H1 (cell line): ENCODE data around the gene MADD. TPM values are rescaled to one million over a fixed set of nuclear protein-coding genes. Genes with fewer than 3 reads are reported as not detected.

ENCODE experiments used
- CTCF ChIA-PET: fragments of 300-600 bp; sonication (Branson Sonifier 250); formaldehyde crosslinking; loops from one replicate; lab custom pipeline; 2021; ENCODE audit not compliant: partially characterized antibody; lab: Charles Lee
- POLR2A ChIA-PET: fragments of 300-600 bp; sonication (Branson Sonifier 250); formaldehyde crosslinking; loops from one replicate; lab custom pipeline; 2021; ENCODE audit warnings: inconsistent platforms; ENCODE audit not compliant: partially characterized antibody; lab: Charles Lee
- DNase-seq, 2 experiments: peaks; one replicate each; pipeline versions ENCODE4 v3.0.0 to v3.0.0-alpha.2; 2010 to 2022; ENCODE audit warnings: low spot score in 2 of 2, low read depth in 1 of 2, mixed read lengths in 1 of 2
- FAIRE-seq: peaks from 2 replicates; lab custom pipeline; 2011; peaks lifted over from hg19 to GRCh38; lab: Jason Lieb, UNC
- H2AFZ ChIP-seq: 2 replicates; pipeline ENCODE4 v1.8.1; 2012; ENCODE audit warnings: low read length, inconsistent platforms
- H2AK5ac ChIP-seq: 2 replicates; pipeline ENCODE4 v1.6.1; 2013; ENCODE audit warnings: low read depth, low read length
- H2BK120ac ChIP-seq: replicated peaks from 2 replicates; pipeline ENCODE3; 2013; ENCODE audit warnings: low read depth, low read length, inconsistent platforms
- H2BK12ac ChIP-seq: 2 replicates; pipeline ENCODE4 v1.6.1; 2013; ENCODE audit warnings: low read depth, low read length
- H2BK15ac ChIP-seq: 2 replicates; pipeline ENCODE4 v1.6.1; 2013; ENCODE audit warnings: low read length
- H2BK20ac ChIP-seq: 2 replicates; pipeline ENCODE4 v1.6.1; 2013; ENCODE audit warnings: low read length
- H2BK5ac ChIP-seq: 2 replicates; pipeline ENCODE4 v1.6.1; 2013; ENCODE audit warnings: low read depth, low read length
- H3K14ac ChIP-seq: 2 replicates; pipeline ENCODE4 v1.6.1; 2013; ENCODE audit warnings: inconsistent platforms; ENCODE audit not compliant: insufficient read length
- H3K18ac ChIP-seq: 2 replicates; pipeline ENCODE4 v1.6.1; 2013; ENCODE audit warnings: low read length; ENCODE audit errors: extremely low read depth
- H3K23ac ChIP-seq: 2 replicates; pipeline ENCODE4 v1.6.1; 2013; ENCODE audit warnings: inconsistent platforms; ENCODE audit not compliant: insufficient read length
- H3K23me2 ChIP-seq: 2 replicates; pipeline ENCODE4 v1.6.1; 2013; ENCODE audit warnings: low read depth, low read length
- H3K27ac ChIP-seq: 2 replicates; pipeline ENCODE4 v1.6.1; 2011; ENCODE audit warnings: low read depth, low read length, inconsistent platforms
- H3K27me3 ChIP-seq, 4 experiments: replicated peaks in 1 of 4; 1 replicate in 1 of 4; 2 replicates in 3 of 4; pipeline versions ENCODE4 v1.6.1 to v1.8.1; 2011 to 2013; ENCODE audit warnings: low read length in 3 of 4, mild to moderate bottlenecking in 3 of 4, inconsistent platforms in 2 of 4, mixed read lengths in 2 of 4, moderate library complexity in 1 of 4; ENCODE audit not compliant: control insufficient read depth in 3 of 4, insufficient read depth in 3 of 4; ENCODE audit errors: extremely low read depth in 1 of 4
- H3K36me3 ChIP-seq, 4 experiments: 2 replicates each; pipeline versions ENCODE4 v1.6.1 to v1.8.1; 2011 to 2013; ENCODE audit warnings: mild to moderate bottlenecking in 4 of 4, low read length in 3 of 4, moderate library complexity in 2 of 4, control low read depth in 1 of 4, inconsistent platforms in 1 of 4; ENCODE audit not compliant: insufficient read depth in 4 of 4, control insufficient read depth in 2 of 4
- H3K4ac ChIP-seq: replicated peaks from 2 replicates; pipeline ENCODE3; 2013; ENCODE audit warnings: low read length, low read depth, mixed read lengths, inconsistent platforms; ENCODE audit not compliant: insufficient read length
- H3K4me1 ChIP-seq, 4 experiments: replicated peaks in 1 of 4; 1 replicate in 1 of 4; 2 replicates in 3 of 4; pipeline versions ENCODE4 v1.6.1 to v1.8.1; 2011 to 2013; ENCODE audit warnings: low read length in 3 of 4, inconsistent platforms in 2 of 4, mixed read lengths in 1 of 4; ENCODE audit not compliant: insufficient read depth in 4 of 4, control insufficient read depth in 3 of 4
- H3K4me2 ChIP-seq, 2 experiments: 2 replicates each; pipeline versions ENCODE4 v1.6.1 to v1.8.1; 2011 to 2013; ENCODE audit warnings: low read depth in 2 of 2, low read length in 2 of 2, control low read depth in 1 of 2, inconsistent platforms in 1 of 2, mild to moderate bottlenecking in 1 of 2; ENCODE audit not compliant: insufficient read depth in 1 of 2
- H3K4me3 ChIP-seq, 4 experiments: fragments of 200-600, 300-600 bp in 1 of 4; sonication (generic), shearing (Covaris generic), sonication (Bioruptor Twin) in 1 of 4; 2 replicates each; pipeline versions ENCODE4 v1.5.1 to v1.8.1; 2011 to 2016; ENCODE audit warnings: low read length in 4 of 4, low read depth in 3 of 4, control low read depth in 2 of 4, inconsistent platforms in 2 of 4, mild to moderate bottlenecking in 2 of 4, mixed read lengths in 1 of 4, moderate library complexity in 1 of 4; ENCODE audit not compliant: insufficient read depth in 2 of 4; ENCODE audit errors: extremely low read depth in 1 of 4
- H3K56ac ChIP-seq: replicated peaks from 2 replicates; pipeline ENCODE3; 2013; ENCODE audit warnings: low read depth, mild to moderate bottlenecking, mixed read lengths, low read length, inconsistent platforms; ENCODE audit not compliant: insufficient read length
- H3K79me1 ChIP-seq: 2 replicates; pipeline ENCODE4 v1.6.1; 2013; ENCODE audit warnings: low read depth, low read length, control low read depth
- H3K79me2 ChIP-seq, 2 experiments: 2 replicates each; pipeline versions ENCODE4 v1.6.1 to v1.8.1; 2012 to 2013; ENCODE audit warnings: low read length in 2 of 2, mild to moderate bottlenecking in 2 of 2, inconsistent platforms in 1 of 2; ENCODE audit not compliant: insufficient read depth in 2 of 2, control insufficient read depth in 1 of 2
- H3K9ac ChIP-seq, 4 experiments: replicated peaks in 1 of 4; 1 replicate in 1 of 4; 2 replicates in 3 of 4; pipeline versions ENCODE4 v1.6.1 to v1.8.1; 2011 to 2013; ENCODE audit warnings: low read depth in 3 of 4, low read length in 3 of 4, control low read depth in 2 of 4, mild to moderate bottlenecking in 2 of 4, moderate library complexity in 2 of 4, inconsistent platforms in 1 of 4; ENCODE audit errors: extremely low read depth in 1 of 4
- H3K9me3 ChIP-seq, 2 experiments: 2 replicates each; pipeline versions ENCODE4 v1.6.1 to v1.8.1; 2012 to 2013; ENCODE audit warnings: mild to moderate bottlenecking in 2 of 2, moderate library complexity in 2 of 2, control low read depth in 1 of 2, inconsistent platforms in 1 of 2, low read depth in 1 of 2, low read length in 1 of 2, mixed read lengths in 1 of 2; ENCODE audit not compliant: insufficient read depth in 2 of 2
- H4K20me1 ChIP-seq, 2 experiments: replicated peaks in 1 of 2; 2 replicates each; pipeline versions ENCODE3 to v1.8.1; 2011 to 2013; ENCODE audit warnings: inconsistent platforms in 2 of 2, low read length in 2 of 2, mild to moderate bottlenecking in 1 of 2; ENCODE audit not compliant: insufficient read depth in 2 of 2, control insufficient read depth in 1 of 2
- H4K5ac ChIP-seq: 2 replicates; pipeline ENCODE4 v1.6.1; 2013; ENCODE audit warnings: low read length, low read depth, mixed read lengths, inconsistent platforms; ENCODE audit not compliant: insufficient read length
- H4K8ac ChIP-seq: 2 replicates; pipeline ENCODE4 v1.8.0; 2013; ENCODE audit warnings: mild to moderate bottlenecking, moderate library complexity, low read length, inconsistent platforms; ENCODE audit not compliant: insufficient read depth; ENCODE audit errors: extremely low read depth
- H4K91ac ChIP-seq: replicated peaks from 2 replicates; pipeline ENCODE3; 2013; ENCODE audit warnings: low read length, mixed read lengths, inconsistent platforms; ENCODE audit not compliant: insufficient read length
- HDAC2 ChIP-seq, 2 experiments: fragments of 300-600 bp in 1 of 2; sonication (generic) in 1 of 2; IDR thresholded peaks; 2 replicates each; pipeline ENCODE4 v1.6.1; 2011 to 2012; ENCODE audit warnings: low read depth in 2 of 2, low read length in 2 of 2, mild to moderate bottlenecking in 2 of 2, moderate library complexity in 2 of 2, borderline replicate concordance in 1 of 2, inconsistent platforms in 1 of 2
- WGBS, 2 experiments: shearing (Covaris generic) in 1 of 2; methylation state at CpG; one replicate each; pipeline versions ENCODE4 v1.1.6 to v1.1.7; 2013 to 2015; ENCODE audit warnings: low lambda C conversion rate in 2 of 2, mixed read lengths in 2 of 2, inconsistent platforms in 1 of 2, low coverage in 1 of 2, missing lambda C conversion rate in 1 of 2; ENCODE audit not compliant: insufficient replicate concordance in 2 of 2, insufficient coverage in 1 of 2, insufficient read length in 1 of 2; ENCODE audit errors: extremely low coverage in 1 of 2, missing lambda C conversion rate in 1 of 2; 5-methylcytosine and 5-hydroxymethylcytosine counted together
- polyA plus RNA-seq, 7 experiments: library from polyadenylated mRNA; depleted of rRNA in 3 of 7; stranded (reverse) in 5 of 7; unstranded in 2 of 7; fragments of >200 nt in 5 of 7; fragments of 200-250 nt in 2 of 7; gene quantifications; 1 replicate in 5 of 7; 2 replicates in 1 of 7; 4 replicates in 1 of 7; pipeline versions ENCODE4 v1.2.1 to v1.2.3, GENCODE V29; 2011 to 2013; ENCODE audit warnings: missing spikeins in 2 of 7, mixed read lengths in 2 of 7
- total RNA-seq: library from RNA; stranded (reverse); fragmentation: NEBNext Ultra II Directional; extraction: Animal tissue kit (Norgen Biotek cat#: 25700); gene quantifications from 2 replicates; pipeline ENCODE4 v1.2.1, GENCODE V29; 2021

Gene MADD
- total and polyA plus RNA-seq, 2 of the 8 experiments (the other 6 are each of a cell fraction or from before 2014, with no cell fraction given): 32.5 to 45.4 TPM

GRCh38 chr11:47358731-47359051, 88.8 kb downstream of the MADD start:
- peaks cover 0 to 5% of the 10 kb centered on the region in 2 experiments; a peak in 1 of 4 replicates for H3K9me3 ChIP-seq
- CTCF ChIA-PET: interaction anchor here (0.7 to 1.3 kb wide), 3 partner anchors 13 to 85 kb away, joined by 3 to 5 read pairs (median 3); no protein-coding TSS in a partner anchor
- DNase-seq: no peak
- 0 out of 2 replicates have a peak, but pooled peaks cover 2% of the 10 kb centered on the region for H3K79me1 ChIP-seq
- no peaks in the 10 kb centered on the region; a peak in 2 of 7 replicates for H3K4me1 ChIP-seq
- peaks cover 0 to 12% of the 10 kb centered on the region in 2 experiments for H4K20me1 ChIP-seq
- WGBS, 2 experiments: 91% methylated on average over 14 of the region's 14 CpGs; no CpG with 5 or more reads in 1 of the 2 experiments
- no peaks in the 10 kb centered on the region for H3K27me3 ChIP-seq
- H3K4me3 ChIP-seq: no peak overlapping the region
- H4K8ac ChIP-seq: no peak overlapping the region
- peaks cover 16% of the 10 kb centered on the region for H3K23me2 ChIP-seq
- H2BK5ac ChIP-seq: no peak overlapping the region
- POLR2A ChIA-PET: no interaction called here
- no peak overlapping the region for H2BK15ac ChIP-seq
- H3K56ac ChIP-seq: no peak overlapping the region
- no peak overlapping the region for H3K4ac ChIP-seq
- FAIRE-seq: no peak
- no peak overlapping the region for H2AK5ac ChIP-seq
- no peak overlapping the region for H2BK120ac ChIP-seq
- no peak overlapping the region for H4K91ac ChIP-seq
- H4K5ac ChIP-seq: no peak overlapping the region
- no peak overlapping the region for H3K27ac ChIP-seq
- no peak overlapping the region for H3K9ac ChIP-seq
- H3K36me3 ChIP-seq: no peaks in the 10 kb centered on the region; a peak in 1 of 8 replicates
- no peak overlapping the region for H3K18ac ChIP-seq
- no peak overlapping the region for H2BK20ac ChIP-seq
- H2AFZ ChIP-seq: no peak overlapping the region
- H3K79me2 ChIP-seq: no peaks in the 10 kb centered on the region
- no peak overlapping the region for H3K14ac ChIP-seq
- no peak overlapping the region for H3K23ac ChIP-seq
- H2BK12ac ChIP-seq: no peak overlapping the region
- H3K4me2 ChIP-seq: no peak overlapping the region
- no peak for TF ChIP-seq HDAC2 (IDR thresholded peaks at IDR 0.05; ENCODE audit: borderline replicate concordance in 1 of 2, low read depth in 2 of 2, low read length in 2 of 2)
